GM18499 (cell line): ENCODE results near the gene ACTL9.
"Not testable (repeated sequence)": the region's sequence is repeated elsewhere in the genome, so short reads cannot be mapped to it uniquely, and the experiment has no call there.

Experiments
- ATAC-seq: cut with Tn5 transposase; IDR thresholded peaks from one replicate; pipeline ENCODE4 v1.9.1; 2021; ENCODE audit warnings: moderate number of reproducible peaks; ENCODE audit not compliant: insufficient read depth, unreplicated experiment

Gene ACTL9, protein sequence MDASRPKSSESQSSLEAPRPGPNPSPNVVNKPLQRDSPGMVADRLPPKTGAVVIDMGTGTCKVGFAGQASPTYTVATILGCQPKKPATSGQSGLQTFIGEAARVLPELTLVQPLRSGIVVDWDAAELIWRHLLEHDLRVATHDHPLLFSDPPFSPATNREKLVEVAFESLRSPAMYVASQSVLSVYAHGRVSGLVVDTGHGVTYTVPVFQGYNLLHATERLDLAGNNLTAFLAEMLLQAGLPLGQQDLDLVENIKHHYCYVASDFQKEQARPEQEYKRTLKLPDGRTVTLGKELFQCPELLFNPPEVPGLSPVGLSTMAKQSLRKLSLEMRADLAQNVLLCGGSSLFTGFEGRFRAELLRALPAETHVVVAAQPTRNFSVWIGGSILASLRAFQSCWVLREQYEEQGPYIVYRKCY

GRCh38 chr19:8698433-8699063 lies at the start of gene ACTL9:
Gene ACTL9, minus strand, starts transcription at chr19:8698795. Its CDS starts 94 bp downstream, at chr19:8698701.
- ATAC-seq, result no peak

- not testable (repeated sequence) for ATAC-seq
Measured at GRCh38 chr19:8739291-8740065, 40.9 kb upstream of the ACTL9 start.

DNA sequence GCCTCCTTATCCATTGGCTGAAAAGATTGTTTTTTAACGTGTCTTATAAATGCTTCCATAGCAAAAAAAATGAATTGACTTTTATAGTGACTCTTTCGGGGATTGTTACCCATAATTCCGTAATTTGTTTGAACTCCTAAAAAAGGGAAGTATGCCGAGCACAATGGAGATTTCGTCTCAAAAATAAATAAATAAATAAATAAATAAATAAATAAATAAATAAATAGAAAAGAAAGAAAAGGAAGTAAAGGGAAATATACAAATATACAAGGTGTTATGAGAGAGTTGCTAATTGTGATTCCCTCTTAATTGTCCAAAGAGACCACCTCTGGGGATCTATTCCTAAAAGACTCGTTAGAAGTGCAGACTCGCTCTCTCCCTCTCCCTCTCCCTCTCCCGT lies 39.8 kb upstream of the ACTL9 start:
- ATAC-seq, result no peak

DNA sequence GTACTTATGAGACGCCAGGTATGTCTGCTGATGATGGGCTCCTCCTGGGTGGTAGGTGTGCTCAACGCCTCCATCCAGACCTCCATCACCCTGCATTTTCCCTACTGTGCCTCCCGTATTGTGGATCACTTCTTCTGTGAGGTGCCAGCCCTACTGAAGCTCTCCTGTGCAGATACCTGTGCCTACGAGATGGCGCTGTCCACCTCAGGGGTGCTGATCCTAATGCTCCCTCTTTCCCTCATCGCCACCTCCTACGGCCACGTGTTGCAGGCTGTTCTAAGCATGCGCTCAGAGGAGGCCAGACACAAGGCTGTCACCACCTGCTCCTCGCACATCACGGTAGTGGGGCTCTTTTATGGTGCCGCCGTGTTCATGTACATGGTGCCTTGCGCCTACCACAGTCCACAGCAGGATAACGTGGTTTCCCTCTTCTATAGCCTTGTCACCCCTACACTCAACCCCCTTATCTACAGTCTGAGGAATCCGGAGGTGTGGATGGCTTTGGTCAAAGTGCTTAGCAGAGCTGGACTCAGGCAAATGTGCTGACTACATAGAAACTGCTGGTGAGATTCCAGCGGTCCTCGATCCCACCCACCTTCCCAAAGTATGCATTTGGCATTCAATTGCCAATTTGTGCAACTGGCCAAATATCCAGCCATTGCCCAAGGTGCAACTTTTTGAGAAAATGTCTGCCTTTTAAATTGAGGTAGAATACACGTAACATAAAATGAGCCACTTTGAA lies 33.0 kb upstream of the ACTL9 start:
- no peak for ATAC-seq

GRCh38 chr19:8724276-8724675 lies 25.7 kb upstream of the ACTL9 start:
- no peak for ATAC-seq

DNA sequence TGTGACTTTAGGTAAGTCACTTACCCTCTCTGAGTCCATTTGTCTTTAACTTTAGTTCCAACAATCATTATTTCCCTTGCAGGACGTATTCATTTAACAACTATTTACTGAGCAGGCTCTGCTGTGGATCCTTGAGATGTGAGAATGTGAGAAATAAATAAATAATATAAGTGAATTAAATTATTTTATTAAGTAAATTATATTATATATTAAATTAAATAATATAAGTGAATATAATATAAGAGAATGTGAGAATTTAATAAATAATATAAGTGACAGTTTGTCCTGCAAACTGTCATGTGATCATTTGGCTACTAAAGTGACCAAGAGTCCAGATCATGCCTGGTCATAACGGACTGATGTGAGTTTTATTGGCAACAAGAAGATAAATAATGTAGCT lies 23.4 kb upstream of the ACTL9 start:
- ATAC-seq, result no peak

DNA sequence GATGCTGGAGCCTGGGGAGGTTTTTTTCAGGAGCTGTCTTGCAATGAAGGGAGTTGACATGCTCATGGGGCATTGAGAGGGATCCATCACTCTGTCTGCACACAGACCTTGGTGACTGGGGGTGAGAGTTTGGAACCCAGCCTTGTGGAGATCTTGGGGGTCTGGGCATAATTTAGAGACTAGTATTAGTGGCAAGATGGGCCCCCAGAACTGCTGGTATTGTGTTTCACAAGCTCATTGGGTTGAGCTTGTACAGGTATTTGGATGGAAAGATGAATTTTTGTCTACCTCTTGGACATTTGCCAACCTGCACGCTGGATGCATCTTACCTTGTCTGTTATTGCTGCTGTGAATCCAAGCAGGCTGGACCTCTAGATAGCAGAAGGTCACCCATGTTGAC lies 22.7 kb upstream of the ACTL9 start, which contains the start of gene OR2Z1:
Gene OR2Z1 (plus strand): TSS at position 301 of the 400 bp plus-strand sequence. CDS start 9,395 bp downstream, outside the sequence.
- ATAC-seq, result no peak

DNA sequence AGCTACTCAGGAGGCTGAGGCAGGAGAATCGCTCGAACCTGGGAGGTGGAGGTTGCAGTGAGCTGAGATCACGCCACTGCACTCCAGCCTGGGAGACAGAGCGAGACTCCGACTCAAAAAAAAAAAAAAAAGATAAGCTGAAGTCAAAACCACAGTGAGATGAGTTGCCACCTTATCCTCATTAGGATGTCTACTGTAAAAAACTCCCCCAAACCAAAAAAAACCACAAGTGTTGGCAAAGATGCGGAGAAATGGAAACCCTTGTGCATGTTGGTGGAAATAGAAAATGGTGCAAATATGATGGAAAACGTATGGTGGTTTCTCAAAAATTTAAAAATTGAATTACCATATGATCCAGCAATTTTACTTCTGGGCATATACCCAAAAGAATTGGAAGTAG lies 11.7 kb upstream of the ACTL9 start:
- ATAC-seq, result not testable (repeated sequence)

- ATAC-seq, result no peak
Measured at GRCh38 chr19:8705742-8706141, 7.1 kb upstream of the ACTL9 start.

GRCh38 chr19:8705304-8705703 lies 6.7 kb upstream of the ACTL9 start:
- not testable (repeated sequence) for ATAC-seq

- no peak for ATAC-seq
Measured at GRCh38 chr19:8703223-8703622, 4.6 kb upstream of the ACTL9 start.

- no peak for ATAC-seq
Measured at GRCh38 chr19:8702350-8702749, 3.8 kb upstream of the ACTL9 start.

DNA sequence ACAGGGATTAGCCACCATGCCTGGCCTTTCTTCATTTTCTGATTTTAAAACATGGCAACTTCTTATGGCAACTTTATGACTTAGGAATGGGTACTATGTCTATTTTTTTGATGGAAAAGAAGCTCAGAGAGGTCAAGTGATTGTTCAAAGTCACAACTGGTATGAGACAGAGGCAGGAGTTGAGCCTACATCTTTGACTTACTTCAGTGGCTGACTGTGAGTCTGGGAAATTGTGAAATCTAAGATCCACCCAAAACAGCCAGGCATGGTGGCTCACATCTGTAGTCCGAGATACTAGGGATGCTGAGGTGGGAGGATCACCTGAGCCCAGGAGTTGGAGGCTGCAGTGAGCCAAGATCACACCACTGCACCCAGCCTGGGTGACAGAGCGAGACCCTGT lies 2.4 kb upstream of the ACTL9 start:
- ATAC-seq, result no peak

DNA sequence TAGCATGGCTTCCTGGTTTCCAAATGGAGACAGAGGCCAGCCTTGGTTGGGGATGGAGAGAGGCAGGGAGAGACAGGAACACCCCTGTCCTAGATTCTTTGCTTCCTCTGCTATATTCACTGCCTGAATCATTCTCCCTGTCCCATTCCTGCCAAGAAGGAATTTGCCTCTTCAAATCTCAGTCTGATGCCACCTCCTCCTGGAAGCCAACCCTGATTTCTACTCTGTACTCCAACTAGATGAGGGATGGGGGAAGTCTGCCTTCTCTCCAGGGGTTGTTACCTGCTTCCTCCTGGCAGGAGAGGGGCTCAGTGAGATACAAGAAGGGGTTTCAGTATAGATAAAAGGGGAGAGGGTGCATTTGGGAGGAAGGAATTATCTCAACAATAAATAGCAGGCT lies 1.3 kb upstream of the ACTL9 start:
- ATAC-seq, result no peak

GRCh38 chr19:8697671-8698432 lies 743 bp downstream of the ACTL9 start:
- ATAC-seq, result no peak

DNA sequence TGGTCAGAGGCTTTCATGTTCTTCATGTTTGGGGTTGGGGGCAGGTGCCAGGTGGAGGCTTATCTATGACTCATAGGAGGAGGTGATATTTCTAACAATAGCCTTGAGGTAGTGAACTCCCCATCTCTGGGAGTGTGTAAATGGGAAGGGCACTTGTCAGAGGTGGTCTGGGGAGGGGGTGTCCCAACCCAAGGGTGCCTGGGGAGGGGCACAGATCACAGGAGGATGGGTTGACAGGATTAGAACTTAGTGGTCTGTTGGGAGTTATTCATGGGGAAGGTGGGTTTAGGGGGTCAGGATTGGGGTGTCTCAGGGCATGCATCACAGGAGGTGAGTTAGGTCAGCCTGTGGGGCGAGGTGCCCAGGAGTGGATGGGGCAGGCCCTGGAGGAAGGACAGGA lies 1.6 kb downstream of the ACTL9 start:
- no peak for ATAC-seq

DNA sequence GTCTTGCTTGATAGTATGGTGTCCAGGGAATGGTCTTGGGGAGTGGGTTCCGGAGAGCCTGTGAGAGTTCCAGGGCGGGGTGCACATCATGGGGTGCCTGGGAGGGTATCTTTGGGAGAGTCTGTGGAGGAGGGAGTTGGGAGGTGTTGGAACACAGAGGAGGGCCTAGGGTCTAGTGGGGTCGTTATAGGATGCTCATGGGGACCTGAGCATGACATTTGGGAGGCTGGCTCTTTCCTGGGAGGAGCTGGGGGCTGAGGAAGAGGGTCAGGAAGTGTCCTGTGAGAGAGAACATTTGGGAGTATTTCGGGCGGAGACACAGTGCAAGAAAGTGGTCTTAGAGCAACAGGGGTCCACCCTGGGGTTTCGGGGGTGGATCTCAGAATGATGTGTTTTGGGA lies 2.7 kb downstream of the ACTL9 start:
- no peak for ATAC-seq

DNA sequence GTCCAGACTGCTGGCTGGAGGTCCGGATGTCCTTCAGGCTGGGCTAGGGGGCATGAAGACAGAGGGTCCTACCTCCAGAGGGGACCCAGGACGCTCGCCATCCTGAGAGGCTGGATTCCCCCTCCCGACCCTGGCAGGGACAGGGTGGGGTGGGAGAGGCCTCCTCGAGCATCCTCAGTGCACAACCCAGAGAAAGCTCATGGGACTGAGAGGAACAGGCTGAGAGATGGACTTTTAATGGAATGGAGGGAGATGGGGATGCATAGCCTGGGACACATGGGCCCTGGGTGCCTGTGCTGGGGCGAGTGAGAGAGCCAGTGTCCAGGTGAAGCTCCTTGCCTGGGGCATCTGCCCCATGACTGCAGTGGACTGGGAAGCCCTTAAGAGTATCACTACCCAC lies 3.1 kb downstream of the ACTL9 start:
- no peak for ATAC-seq

- no peak for ATAC-seq
Measured at GRCh38 chr19:8690753-8691539, 7.6 kb downstream of the ACTL9 start.
